SK-N-MC (cell line): ENCODE measurements around the gene RUNX2.

ENCODE experiments used
- EZH2 ChIP-seq: fragments of 200-600 bp; sonication (generic); IDR thresholded peaks from one replicate; pipeline ENCODE4 v1.6.1; 2017; ENCODE audit warnings: antibody characterized with exemption
- FOXP2 ChIP-seq: optimal IDR thresholded peaks from 2 replicates; pipeline ENCODE3; 2011; ENCODE audit warnings: mild to moderate bottlenecking, moderate library complexity; ENCODE audit not compliant: insufficient read depth; ENCODE audit errors: extremely low read length, control extremely low read depth
- POLR2AphosphoS5 ChIP-seq: IDR thresholded peaks from 2 replicates; pipeline ENCODE4 v1.6.1; 2012; ENCODE audit warnings: mild to moderate bottlenecking, low read depth, low read length, borderline replicate concordance

DNA sequence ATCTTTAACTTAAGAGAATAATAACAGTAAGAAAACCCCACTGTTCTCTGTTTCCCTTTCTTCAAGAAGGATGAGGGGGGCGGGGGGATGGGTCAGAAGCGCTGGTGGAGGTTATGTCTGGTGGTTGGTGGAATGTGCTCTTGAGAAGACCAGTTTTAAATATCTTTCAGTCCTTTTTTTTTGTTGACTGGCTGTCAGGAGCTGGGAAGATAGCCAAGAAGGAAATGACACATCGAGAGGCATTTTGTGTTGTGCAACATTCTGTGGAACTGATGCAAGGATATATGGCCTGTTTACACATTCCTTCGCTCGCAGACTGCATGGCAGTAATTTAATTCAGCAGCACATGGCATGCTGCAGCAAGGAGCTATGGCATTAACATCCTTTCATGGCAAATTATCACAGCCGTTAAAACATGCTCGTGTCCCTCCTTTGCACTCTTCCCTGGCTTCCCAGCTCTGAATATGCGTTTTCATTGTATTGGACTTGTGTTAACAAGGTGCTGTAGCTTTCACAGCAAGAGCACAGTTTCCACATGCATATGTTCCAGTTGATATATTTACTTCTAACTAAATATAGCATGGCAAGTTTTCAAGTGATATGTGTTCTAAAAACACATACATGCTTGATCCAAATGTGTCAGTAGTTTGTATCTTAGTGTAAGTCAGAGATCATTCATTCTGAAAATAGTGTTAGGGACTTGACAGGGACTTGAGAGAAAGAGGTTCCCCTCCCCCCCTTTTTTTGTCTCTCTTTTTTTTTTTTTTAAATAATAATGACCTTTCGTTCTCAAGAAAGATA is 117.8 kb downstream of the RUNX2 start:
- no peak for TF ChIP-seq EZH2
- peak; percentile 81; the same call in 1 of the 2 replicates for TF ChIP-seq POLR2AphosphoS5
- no peak for TF ChIP-seq FOXP2
